DMS53 (cell line): ENCODE measurements around the gene FFAR4.
"Not testable (repeated sequence)": the region's sequence is repeated elsewhere in the genome, so short reads cannot be mapped to it uniquely, and the experiment has no call there.

Source experiments
- DNase-seq: peaks from one replicate; lab custom pipeline; 2025; lab: John Stamatoyannopoulos, UW

The FFAR4 gene

GRCh38 chr10:93566435-93567276 is at the start of gene FFAR4:
TSS of gene FFAR4 (plus strand) at chr10:93566665. CDS start at chr10:93566721, 56 bp downstream.
- peak; percentile 82 for DNase-seq

GRCh38 chr10:93518531-93518930 is 47.9 kb upstream of the FFAR4 start:
- no peak for DNase-seq

- no peak for DNase-seq
Measured at GRCh38 chr10:93535293-93535692, 31.2 kb upstream of the FFAR4 start.

- not testable (repeated sequence) for DNase-seq
Measured at GRCh38 chr10:93540871-93541270, 25.6 kb upstream of the FFAR4 start.

GRCh38 chr10:93541402-93542357 is 24.8 kb upstream of the FFAR4 start:
- peak; percentile 75 for DNase-seq

GRCh38 chr10:93542358-93542791 is 24.1 kb upstream of the FFAR4 start:
- DNase-seq: peak; percentile 77

GRCh38 chr10:93546995-93547394 is 19.5 kb upstream of the FFAR4 start:
- not testable (repeated sequence) for DNase-seq

- no peak for DNase-seq
Measured at GRCh38 chr10:93547522-93547921, 18.9 kb upstream of the FFAR4 start.

- DNase-seq: peak; percentile 82
Measured at GRCh38 chr10:93548376-93549071, 17.9 kb upstream of the FFAR4 start.

- DNase-seq: no peak
Measured at GRCh38 chr10:93550606-93551005, 15.9 kb upstream of the FFAR4 start.

GRCh38 chr10:93552780-93553179 is 13.7 kb upstream of the FFAR4 start:
- DNase-seq: no peak

GRCh38 chr10:93553482-93554315 is 12.8 kb upstream of the FFAR4 start:
- DNase-seq: peak; percentile 24

GRCh38 chr10:93554316-93554663 is 12.2 kb upstream of the FFAR4 start:
- DNase-seq: no peak

GRCh38 chr10:93554760-93555432 is 11.6 kb upstream of the FFAR4 start:
- peak; percentile 89 for DNase-seq

GRCh38 chr10:93559490-93559889 is 7.0 kb upstream of the FFAR4 start:
- no peak for DNase-seq

- DNase-seq: no peak
Measured at GRCh38 chr10:93560541-93560940, 5.9 kb upstream of the FFAR4 start.

- DNase-seq: no peak
Measured at GRCh38 chr10:93565446-93565845, 1.0 kb upstream of the FFAR4 start.

GRCh38 chr10:93567277-93568104 is 1.0 kb downstream of the FFAR4 start:
- DNase-seq: peak; percentile 73

GRCh38 chr10:93568105-93568390 is 1.6 kb downstream of the FFAR4 start:
- DNase-seq: peak; percentile 73

- peak; percentile 34 for DNase-seq
Measured at GRCh38 chr10:93570383-93570782, 3.9 kb downstream of the FFAR4 start.
